Left kidney (tissue), 2 donors: Measurements from ENCODE around the gene AGR2. TPM values are rescaled to one million over a fixed set of nuclear protein-coding genes. Genes with fewer than 3 reads are reported as not detected.
"Not testable (repeated sequence)": the region's sequence is repeated elsewhere in the genome, so short reads cannot be mapped to it uniquely, and the experiment has no call there.

Experiments used
- DNase-seq: peaks from one replicate; pipeline ENCODE4 v3.0.0-alpha.2; 2013
- polyA plus RNA-seq: library from polyadenylated mRNA; unstranded; fragments of 120-200 nt; gene quantifications from one replicate; pipeline ENCODE4 v1.2.1, GENCODE V29; 2013; ENCODE audit not compliant: insufficient read length

Gene AGR2
- polyA plus RNA-seq, 1 donor, result 60.8 TPM

DNA sequence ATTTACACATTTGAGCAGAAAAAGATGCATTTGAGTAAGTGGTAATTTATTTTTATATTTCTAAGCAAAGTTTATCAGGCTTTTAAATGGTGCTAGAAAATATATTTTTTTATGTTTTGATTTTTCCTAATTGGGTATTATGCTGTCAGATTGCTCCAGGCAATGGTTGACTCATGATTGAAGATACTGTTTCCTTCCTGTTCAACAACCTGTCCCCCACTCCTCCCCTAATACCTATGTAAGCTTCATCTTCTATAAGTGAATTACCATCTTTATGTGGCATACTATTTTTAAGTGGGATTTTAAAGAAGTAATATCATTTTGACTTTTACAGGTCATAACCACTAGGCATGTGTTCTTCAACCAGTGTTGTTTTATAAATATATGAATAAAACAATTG lies 29.8 kb downstream of the AGR2 start:
- DNase-seq, result no peak

DNA sequence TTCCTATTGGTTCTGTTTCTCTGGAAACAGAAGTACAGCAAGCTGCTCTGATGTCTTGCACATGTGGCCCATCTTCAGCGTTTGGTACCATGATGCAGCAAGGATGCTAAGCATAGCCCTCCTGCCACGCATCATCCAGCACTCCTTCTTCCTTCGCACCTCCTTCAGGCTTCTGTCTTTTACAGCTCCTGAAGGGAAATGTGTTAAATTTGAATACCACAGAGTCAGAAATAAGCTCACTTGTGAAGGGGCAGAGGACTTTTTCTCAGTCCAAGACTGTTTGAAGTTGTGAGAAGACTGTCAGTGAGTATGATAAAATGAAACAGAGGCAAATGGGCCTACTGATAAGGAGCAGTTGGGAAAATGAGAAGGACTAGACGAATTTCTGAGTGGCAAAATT lies 30.5 kb downstream of the AGR2 start:
- DNase-seq, result no peak

DNA sequence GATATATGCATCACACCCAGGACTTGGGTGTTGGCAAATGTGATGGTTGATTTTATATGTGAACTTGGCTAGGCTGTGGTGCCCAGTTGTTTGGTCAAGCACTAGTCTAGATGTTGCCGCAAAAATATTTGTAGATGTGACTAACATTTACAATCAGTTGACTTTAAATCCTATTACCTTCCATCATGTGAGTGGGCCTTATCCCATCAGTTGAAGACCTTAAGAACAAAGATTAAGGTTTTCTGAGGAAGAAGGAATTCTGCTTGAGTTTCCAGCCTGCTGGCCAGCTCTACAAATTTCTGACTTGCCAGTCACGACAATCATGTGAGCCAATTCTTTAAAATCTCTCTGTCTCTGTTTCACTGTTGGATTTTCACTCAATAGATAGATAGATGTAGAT lies 30.9 kb downstream of the AGR2 start:
- DNase-seq, result no peak

DNA sequence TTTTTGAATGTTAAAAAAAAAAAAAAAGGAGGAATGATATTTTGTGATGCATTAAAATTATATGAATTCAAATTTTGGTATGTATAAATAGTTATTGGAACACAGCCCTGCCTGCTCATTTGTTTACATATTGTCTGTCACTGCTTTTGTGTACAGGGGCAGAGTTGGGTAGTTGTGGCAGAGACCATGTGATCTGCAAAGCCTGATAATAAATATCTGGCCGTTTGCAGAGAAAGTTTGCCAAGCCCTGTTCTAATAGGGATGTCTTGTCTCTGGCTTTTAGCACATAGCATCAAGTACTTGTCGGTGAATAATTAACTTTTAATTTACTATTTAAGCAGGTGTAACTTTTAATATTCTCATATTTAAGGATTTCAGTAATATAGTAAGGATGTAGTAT lies 31.5 kb downstream of the AGR2 start:
- no peak for DNase-seq

DNA sequence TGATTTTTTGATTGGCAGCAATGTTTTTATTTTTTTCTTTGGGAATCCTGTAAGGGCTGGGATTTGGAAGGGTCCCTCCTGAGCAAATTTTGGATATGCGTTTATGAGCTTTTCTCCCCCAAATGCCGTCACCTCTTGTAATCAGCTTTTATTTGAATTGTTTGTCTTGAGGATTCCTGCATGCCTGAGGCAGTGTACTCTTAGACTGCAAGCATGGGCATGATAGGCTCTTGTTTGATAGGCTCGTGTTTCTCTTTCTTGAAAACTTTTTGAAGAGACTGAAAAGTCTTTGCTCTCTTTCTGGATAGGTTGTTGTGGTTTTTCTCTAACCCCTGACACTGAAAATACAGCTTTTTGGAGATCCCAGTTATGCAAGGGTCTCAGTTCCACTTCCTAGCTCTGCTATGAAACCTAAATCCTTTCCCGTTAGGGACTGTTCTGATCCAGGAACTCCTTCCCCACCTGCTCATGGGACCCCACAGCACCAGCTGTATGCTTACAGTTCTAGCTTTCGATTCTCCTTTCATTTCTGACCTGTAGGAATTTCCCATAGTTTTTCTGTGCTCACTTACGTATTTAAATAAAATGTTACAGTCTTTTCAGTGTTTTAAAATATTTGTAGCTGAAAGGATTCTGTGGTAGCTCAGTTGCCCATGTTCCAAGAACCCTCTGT lies 34.0 kb downstream of the AGR2 start:
- no peak for DNase-seq

DNA sequence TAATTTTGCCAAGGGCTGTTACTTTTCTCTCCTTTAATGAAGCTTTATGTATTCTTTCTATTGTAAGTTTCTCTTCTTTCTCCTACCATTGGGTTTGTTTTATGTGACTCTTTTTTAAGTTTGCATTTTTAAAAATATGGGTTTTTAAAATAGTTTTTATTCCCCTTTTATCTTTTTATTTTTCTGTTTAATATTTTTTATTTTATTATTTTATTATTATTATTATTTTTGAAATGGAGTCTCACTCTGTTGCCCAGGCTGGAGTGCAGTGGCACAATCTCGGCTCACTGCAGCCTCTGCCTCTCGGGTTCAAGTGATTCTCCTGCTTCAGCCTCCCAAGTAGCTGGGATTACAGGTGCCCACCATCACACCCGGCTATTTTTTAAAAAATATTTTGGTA lies 34.8 kb downstream of the AGR2 start:
- DNase-seq, result not testable (repeated sequence)

DNA sequence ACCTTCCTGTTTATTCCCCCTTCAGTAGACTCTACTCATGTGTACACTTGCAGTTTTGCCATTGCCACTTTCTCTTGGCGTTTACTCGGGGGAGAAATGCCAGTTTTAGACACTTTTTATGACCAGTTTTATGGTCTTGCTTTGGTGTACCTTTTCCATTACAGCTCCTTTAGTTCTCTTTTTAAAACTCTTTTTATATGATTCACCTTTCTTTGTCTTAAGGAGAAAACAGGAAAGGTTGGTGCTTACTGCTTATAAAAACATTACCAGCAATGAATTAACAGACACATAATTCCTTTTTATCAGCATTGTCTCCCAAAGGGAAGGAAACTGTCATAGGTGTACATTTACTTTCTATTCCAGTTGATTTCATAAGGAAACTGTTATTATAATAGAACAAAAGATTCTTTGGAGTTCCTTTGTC lies 39.4 kb downstream of the AGR2 start:
- no peak for DNase-seq

DNA sequence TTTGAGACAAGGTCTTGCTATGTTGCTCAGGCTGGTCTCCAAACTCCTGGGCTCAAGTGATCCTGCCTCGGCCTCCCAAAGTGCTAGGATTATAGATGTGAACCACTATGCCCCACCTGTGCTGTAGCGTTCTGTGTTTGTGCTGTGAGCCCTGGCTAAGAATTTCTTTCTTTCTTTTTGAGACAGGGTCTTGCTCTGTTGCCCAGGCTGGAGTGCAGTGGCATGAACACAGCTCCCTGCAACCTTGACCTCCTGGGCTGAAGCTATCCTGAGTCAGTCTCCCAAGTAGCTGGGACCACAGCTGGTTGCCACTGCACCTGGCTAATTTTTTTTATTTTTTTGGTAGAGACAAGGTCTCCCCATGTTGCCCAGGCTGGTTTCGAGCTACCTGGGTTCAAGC lies 39.9 kb downstream of the AGR2 start:
- DNase-seq, result no peak

DNA sequence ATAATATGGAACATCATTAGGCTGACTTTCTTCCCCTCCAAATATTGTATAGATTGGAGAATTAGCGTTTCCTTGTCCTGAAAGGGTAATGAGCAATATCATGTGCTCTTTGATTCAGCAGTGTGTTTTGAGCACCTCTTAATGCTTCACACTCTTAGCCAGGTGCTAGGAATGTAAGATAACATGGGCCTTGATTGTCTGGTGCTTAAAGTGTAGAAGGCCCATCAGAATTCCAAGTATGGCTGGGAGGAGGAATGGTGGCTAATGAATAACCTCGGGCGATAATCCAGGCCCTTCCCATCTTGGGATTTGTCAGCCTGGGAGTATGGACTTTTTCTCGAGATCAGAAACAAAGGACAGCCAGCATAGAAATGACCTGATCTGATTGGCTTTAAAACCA lies 42.6 kb downstream of the AGR2 start:
- no peak for DNase-seq

DNA sequence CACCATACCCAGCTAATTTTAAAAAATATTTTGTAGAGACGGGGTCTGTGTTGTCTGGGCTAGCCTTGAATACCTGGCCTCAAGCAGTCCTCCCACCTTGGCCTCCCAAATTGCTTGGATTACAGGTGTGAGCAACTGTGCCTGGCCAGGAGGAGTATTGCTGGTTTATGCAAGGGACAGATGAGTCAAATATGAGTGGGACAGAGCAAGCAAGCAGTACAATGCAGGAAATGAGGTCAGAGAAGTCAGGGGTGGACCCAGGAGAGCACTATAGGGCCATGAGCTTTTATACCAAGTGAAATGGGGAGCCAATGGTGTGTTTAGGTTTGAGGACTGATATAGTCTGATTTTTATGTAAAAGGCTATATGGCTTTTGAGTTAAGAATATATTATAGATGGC lies 45.0 kb downstream of the AGR2 start:
- no peak for DNase-seq

DNA sequence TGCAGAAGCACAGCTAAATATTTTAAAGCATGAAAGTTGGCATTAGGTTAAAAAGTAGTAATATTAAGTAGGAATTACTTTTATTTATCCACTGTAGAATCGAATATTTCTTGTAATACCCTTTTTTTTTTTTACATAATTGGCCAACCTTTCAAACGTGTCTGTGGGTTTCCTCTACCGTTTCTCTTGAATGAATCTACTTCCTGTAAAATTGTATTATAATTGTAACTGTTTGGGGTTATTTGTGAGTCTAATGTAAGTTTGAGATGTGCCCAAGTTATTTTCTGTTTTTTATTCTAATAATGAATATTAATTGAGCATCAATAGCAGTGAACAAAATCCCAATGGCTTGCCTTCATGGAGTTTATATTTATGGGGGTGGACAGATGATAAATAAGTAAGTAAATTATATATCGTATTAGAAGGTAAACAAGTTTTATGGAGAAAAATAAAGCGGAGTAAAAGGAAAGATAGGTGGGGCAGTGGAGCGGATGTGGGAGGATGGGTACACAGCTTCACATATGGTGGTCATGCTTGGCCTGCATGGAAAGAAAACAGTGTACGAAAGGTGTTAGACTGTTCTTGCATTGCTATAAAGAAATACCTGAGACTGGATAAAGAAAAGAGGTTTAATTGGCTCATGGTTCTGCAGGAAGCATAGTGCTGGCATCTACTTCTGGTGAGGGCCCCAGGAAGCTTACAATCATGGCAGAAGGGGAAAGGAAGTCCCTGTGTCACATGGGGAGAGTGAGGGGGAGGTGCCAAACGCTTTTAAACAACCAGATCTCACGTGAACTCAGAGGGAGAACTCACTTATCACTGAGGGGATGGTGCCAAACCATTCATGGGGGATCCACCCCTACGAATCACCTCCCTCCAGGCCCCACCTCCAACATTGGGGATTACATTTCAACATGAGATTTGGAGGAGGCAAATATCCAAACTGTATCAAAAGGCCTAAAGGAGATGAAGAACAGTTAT lies 45.9 kb downstream of the AGR2 start:
- no peak for DNase-seq

DNA sequence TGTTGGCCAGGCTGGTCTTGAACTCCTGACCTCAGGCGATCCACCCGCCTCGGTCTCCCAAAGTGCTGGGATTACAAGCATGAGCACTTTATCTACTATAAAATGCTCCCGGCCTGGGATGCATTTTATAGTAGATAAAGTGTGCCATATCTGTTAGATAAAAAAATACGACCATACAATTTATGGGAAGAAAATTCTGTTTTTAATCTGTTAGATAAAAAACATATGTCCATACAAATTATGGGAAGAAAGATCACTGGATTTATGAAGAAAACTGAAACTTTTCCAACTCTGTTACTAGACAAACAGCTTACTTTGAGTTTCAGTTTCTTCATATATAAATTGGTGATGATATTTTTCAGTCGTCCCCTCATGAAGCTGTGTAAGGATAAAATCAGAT lies 46.8 kb downstream of the AGR2 start:
- no peak for DNase-seq

DNA sequence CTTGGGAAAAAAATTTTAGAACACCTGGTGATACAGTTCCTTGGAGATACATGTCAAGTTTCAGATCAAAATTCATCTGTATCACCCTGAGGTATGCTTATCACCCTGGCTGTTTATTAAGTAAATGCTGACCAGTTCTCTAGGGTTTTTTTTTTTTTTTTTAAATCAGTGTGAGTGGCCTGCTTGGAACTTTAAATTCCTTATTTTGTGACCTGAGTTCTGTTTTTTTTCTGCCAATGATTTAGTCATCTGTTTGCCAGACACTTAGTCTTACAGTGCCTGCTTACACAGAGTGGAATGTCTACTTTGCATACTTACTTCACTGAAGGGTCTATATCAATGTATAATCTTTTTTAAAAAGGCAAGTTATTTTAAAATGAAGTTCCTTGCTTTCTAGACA lies 49.4 kb downstream of the AGR2 start:
- no peak for DNase-seq

DNA sequence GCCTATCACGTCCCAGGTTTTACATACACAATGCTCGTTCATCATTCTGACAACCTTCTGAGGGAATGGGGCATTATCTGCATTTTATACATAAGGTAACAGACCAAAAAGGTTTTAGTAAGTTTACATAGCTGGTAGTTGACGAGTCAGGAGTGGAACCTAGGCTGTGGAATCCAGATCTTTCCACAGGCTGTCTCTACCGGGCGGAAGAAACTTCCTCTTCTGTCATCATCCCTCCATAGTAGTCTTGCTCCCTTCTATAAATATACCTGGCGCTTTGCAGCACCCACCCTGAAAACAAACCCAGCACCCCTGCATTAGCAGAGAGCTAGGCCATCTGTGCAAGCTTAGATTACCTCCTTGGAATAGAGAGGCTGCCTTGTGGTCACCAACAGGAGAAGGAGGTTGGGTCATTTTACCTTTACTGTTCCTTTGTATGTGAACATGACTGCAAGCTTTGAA lies 49.9 kb downstream of the AGR2 start:
- no peak for DNase-seq

DNA sequence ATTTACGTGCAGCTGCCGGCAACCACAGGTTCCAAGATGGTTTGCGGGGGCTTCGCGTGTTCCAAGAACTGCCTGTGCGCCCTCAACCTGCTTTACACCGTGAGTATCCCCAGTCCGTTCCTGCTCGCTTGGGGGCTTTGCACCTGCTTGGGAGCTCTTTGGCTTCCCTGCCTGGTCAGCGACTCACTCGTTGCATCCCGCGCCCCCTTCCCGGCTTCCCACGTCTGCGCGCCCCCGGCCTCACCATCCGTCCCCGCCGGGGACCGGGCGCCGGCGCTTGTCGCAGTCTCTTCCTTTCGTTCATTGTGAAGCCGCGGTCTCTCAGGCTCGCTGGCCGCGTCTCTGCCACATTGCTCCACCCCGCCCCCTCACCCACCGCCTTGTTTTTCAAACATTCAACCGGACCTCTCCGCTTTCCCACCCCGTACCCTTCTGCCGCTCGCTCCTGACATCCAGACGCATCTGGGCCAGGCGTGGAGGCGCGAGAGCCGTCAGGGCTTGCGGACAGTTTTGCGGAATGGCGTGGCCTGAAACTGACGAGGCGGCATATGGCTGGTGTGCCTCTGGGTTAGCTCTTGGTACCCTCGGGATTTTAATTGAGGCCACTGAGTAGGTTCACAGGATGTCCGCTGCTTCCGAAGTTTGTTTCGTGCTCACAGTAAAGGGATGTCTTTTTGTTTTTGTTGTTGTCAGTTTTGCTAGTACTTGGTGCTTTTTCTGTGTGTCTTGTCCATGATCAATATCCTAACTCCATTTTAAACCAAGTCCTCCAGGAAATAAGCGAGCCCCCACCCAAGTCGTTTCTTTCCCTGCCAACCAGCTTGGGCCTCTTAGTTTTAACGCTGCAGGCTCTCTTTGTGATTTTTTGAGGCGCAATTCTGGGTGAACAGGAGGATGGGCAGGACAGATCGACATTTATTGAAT lies 50.6 kb downstream of the AGR2 start:
- DNase-seq, result peak; percentile 37

DNA sequence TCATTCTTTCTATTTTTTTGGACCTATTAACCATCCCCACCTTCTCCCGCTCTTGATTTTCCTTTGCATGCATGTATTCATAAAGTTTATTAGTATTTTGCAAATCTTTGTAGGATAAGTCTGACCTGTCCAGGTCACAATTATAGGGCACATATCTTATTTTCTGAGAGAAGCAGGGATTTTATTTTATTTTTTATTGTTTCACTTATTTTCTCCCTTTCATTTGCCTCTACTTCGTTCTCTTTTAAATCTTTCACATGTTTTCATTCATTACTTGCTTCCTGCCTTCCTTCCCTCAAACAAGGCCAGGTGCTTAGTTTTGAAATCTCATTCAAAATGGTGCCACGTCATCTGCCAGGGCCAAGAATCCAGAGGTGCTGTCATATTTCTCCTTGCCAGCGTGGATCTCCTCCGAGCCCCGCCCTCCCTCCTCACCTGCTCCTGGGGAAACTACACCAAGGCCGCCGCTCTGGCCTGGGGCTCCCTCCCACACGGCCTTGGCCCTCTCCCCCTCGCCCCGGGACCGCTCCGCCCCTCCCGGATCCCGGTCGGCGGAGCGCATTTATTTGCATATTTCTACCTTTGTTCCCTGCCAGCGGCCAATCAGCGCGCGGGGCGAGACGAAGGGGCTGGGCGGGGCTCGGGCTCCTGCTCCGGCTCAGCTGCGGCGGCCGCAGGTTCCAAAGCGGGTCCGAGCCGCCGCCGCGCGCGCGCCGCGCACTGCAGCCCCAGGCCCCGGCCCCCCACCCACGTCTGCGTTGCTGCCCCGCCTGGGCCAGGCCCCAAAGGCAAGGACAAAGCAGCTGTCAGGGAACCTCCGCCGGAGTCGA lies 51.5 kb downstream of the AGR2 start, which contains the start of gene TSPAN13:
Gene TSPAN13, plus strand, starts transcription at position 654 of the 830 bp plus-strand sequence. CDS start 213 bp downstream, outside the sequence.
- peak; percentile 81 for DNase-seq

DNA sequence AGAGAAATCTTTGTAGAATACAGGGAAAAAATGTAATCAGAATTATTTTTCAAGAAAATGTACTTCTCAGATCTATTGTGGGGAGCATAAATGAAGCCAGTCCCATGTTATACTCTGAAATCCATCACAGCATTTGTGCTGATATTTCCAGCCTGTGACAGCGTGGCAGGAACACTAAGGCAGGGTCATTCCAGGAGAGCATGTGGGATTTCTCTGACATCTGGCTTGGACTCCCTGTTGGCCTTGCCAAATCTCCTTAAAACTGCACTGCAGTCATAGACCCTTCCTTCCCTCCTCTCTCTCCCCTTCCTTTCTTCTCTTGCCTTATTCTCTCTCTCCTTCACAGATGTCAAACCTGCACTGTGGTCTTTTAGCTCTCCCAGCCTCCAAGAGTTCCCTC lies 57.7 kb downstream of the AGR2 start:
- no peak for DNase-seq

DNA sequence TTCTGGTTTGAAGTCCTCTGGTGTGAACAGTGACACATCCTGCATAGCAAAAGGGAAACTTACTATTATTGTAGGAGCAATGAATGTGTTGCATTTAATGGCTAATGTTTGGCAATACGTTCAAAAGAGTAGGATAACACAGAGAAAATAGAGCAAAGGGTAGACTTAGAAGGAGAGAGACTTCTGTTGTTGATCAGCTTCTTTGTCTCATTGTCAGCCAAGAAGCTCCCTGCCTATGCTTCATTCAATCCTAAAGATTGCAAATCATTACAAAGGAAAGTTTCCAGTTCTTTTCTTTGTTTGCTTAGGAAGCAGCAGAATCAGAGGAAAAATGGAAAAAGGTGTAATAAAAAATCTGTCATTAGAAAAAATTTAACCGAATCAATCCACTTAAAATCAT lies 59.2 kb downstream of the AGR2 start:
- no peak for DNase-seq

DNA sequence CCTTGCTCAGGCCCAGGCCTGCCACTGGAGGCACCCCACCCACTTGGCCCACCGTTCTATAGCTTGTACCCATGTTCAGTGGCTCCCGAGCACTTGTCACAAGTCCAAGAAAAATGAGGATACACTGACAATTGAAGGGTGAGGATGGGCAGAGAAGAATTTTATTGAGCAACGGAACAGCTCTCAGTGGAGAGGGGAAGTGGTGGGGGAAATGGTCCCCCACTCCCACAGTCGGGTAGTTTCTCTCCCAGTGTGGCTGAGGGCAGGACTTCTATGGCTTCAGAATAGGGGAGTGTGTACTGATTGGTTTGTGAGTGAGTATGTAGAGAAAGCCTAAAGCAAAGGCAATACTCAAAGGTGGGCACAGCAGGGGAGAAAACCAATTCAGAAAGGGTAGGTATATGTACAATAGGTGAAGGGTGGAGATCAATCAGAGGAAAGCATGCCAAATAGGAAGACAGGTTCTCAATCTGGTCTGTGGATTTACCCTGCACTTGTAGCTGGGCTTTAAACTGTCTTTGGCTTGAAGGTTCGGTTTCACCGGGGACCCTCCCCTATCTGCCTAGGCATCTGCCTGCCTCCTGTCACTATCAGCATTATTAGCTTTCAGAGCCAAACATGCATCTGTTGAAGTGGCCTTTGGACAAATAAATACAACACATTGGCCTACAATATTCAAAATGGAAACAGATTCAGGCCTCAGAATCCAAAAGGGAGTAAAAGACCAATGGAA lies 60.1 kb downstream of the AGR2 start:
- DNase-seq, result no peak

DNA sequence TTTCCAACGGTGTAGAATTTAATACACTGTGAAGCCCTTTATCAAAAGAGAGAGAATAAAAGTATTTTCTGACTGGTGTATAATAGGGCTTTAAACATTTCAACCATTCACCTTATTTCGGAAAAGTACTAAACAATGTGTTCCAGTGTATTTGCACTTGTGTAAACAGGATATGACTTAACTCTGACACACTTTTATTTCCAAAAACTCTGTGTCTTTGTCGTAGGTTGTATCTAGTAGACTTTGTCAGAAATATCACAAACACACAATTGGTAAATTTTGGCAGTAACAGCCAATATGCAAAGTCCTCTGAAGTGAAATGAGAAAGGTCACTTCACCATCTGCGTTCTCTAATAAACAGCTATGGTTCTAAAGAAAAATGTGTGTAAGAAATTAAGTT lies 61.6 kb downstream of the AGR2 start:
- DNase-seq, result no peak

DNA sequence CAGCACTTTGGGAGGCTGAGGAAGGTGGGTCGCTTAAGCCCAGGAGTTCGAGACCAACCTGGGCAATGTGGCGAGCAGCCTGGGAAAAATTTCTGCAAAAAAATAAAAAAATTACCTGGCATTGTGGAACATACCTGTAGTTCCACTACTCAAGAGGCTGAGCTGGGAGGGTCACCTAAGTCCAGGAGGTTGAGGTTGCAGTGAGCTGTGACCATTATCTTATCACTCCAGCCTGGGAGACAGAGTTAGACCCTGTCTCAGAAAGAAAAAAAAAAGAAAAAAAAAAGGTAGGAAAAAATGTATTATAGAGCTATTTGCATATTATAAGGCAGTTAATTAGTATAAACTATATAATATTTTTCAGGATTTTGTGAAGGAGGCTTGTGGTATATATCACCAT lies 62.3 kb downstream of the AGR2 start:
- DNase-seq, result no peak
